Skin of body (tissue), 2 donors: ENCODE data around the gene VWCE. TPM values are rescaled to one million over a fixed set of nuclear protein-coding genes. Genes with fewer than 3 reads are reported as not detected.
"Not testable (repeated sequence)": the region's sequence is repeated elsewhere in the genome, so short reads cannot be mapped to it uniquely, and the experiment has no call there.

Experiments used
- DNase-seq: peaks from one replicate; lab custom pipeline; 2025; lab: John Stamatoyannopoulos, UW
- total RNA-seq: library from RNA; depleted of rRNA; stranded (reverse); fragments of >200 nt; gene quantifications from one replicate; pipeline ENCODE4 v1.2.3, GENCODE V29; 2014

Gene VWCE
- total RNA-seq, 1 donor from 2014 or later: 0.49 TPM

GRCh38 chr11:61256710-61257482 lies 38.2 kb downstream of the VWCE start:
- DNase-seq: no peak

GRCh38 chr11:61254403-61255025 lies 40.6 kb downstream of the VWCE start:
- DNase-seq: peak; percentile 3

GRCh38 chr11:61252332-61252731 lies 42.8 kb downstream of the VWCE start:
- not testable (repeated sequence) for DNase-seq

- peak; percentile 8 for DNase-seq
These were observed 44.0 kb downstream of the VWCE start for GRCh38 chr11:61250796-61251765.

- not testable (repeated sequence) for DNase-seq
These were observed 45.9 kb downstream of the VWCE start for GRCh38 chr11:61249201-61249600.

GRCh38 chr11:61248071-61248470 lies 47.0 kb downstream of the VWCE start:
- DNase-seq: not testable (repeated sequence)

- DNase-seq: not testable (repeated sequence)
These were observed 49.7 kb downstream of the VWCE start for GRCh38 chr11:61245284-61245964.

- not testable (repeated sequence) for DNase-seq
These were observed 53.6 kb downstream of the VWCE start for GRCh38 chr11:61241526-61241925.

GRCh38 chr11:61240875-61241274 lies 54.2 kb downstream of the VWCE start, which contains the start of gene PGA5:
TSS of gene PGA5 (plus strand) at chr11:61241175. CDS start at chr11:61241227, 52 bp downstream.
- DNase-seq: not testable (repeated sequence)

- DNase-seq: not testable (repeated sequence)
These were observed 54.8 kb downstream of the VWCE start for GRCh38 chr11:61240288-61240687.

- not testable (repeated sequence) for DNase-seq
These were observed 58.0 kb downstream of the VWCE start for GRCh38 chr11:61237130-61237529.

- not testable (repeated sequence) for DNase-seq
These were observed 62.5 kb downstream of the VWCE start for GRCh38 chr11:61232548-61233145.

- not testable (repeated sequence) for DNase-seq
These were observed 63.5 kb downstream of the VWCE start for GRCh38 chr11:61231585-61231984.

GRCh38 chr11:61231033-61231432 lies 64.1 kb downstream of the VWCE start:
- DNase-seq: not testable (repeated sequence)

- not testable (repeated sequence) for DNase-seq
These were observed 65.7 kb downstream of the VWCE start for GRCh38 chr11:61229458-61229857.

GRCh38 chr11:61226457-61227137 lies 68.5 kb downstream of the VWCE start:
- not testable (repeated sequence) for DNase-seq

- DNase-seq: not testable (repeated sequence)
These were observed 72.4 kb downstream of the VWCE start for GRCh38 chr11:61222692-61223091.

- DNase-seq: not testable (repeated sequence)
These were observed 73.1 kb downstream of the VWCE start, which contains the start of gene PGA4 for GRCh38 chr11:61222047-61222446. TSS of gene PGA4 (plus strand) at chr11:61222347. CDS start at chr11:61222401, 54 bp downstream.

GRCh38 chr11:61219016-61219415 lies 76.1 kb downstream of the VWCE start:
- not testable (repeated sequence) for DNase-seq

- not testable (repeated sequence) for DNase-seq
These were observed 76.8 kb downstream of the VWCE start for GRCh38 chr11:61218306-61218705.
